AG10803 (cell line): ENCODE data around the gene TICAM2.

ENCODE experiments used
- DNase-seq: peaks from one replicate; pipeline ENCODE4 v3.0.0; 2010; ENCODE audit warnings: low read depth
- H3K4me3 ChIP-seq: 2 replicates; pipeline ENCODE4 v1.5.1; 2011; ENCODE audit warnings: mild to moderate bottlenecking, low read length, control low read depth
- CTCF ChIP-seq: conservative IDR thresholded peaks from 2 replicates; pipeline ENCODE4 v1.5.1; 2011; ENCODE audit warnings: mild to moderate bottlenecking, low read length, control low read depth, inconsistent platforms

TICAM2 gene

GRCh38 chr5:115571441-115571878, 30.8 kb downstream of the TICAM2 start:
- DNase-seq = no peak
- no peak overlapping the region for H3K4me3 ChIP-seq
- TF ChIP-seq CTCF = no peak

GRCh38 chr5:115568668-115569067, 33.6 kb downstream of the TICAM2 start:
- no peak for TF ChIP-seq CTCF
- DNase-seq = no peak
- no peak overlapping the region for H3K4me3 ChIP-seq

GRCh38 chr5:115565233-115565632, 37.0 kb downstream of the TICAM2 start:
- no peak for DNase-seq

GRCh38 chr5:115561176-115561575, 41.1 kb downstream of the TICAM2 start:
- no peak overlapping the region for H3K4me3 ChIP-seq
- no peak for DNase-seq
- no peak for TF ChIP-seq CTCF

More at GRCh38 chr5:115565233-115565632, 37.0 kb downstream of the TICAM2 start:
- H3K4me3 ChIP-seq = no peak overlapping the region
- no peak for TF ChIP-seq CTCF

- peak; percentile 43 for DNase-seq
- no peak for TF ChIP-seq CTCF
These were observed 42.8 kb downstream of the TICAM2 start for GRCh38 chr5:115559524-115559923.

GRCh38 chr5:115558388-115558956, 43.8 kb downstream of the TICAM2 start:
- no peak for TF ChIP-seq CTCF
- no peak overlapping the region for H3K4me3 ChIP-seq
- DNase-seq = no peak

More at GRCh38 chr5:115559524-115559923, 42.8 kb downstream of the TICAM2 start:
- no peak overlapping the region for H3K4me3 ChIP-seq

- DNase-seq = peak; percentile 17
- no peak for TF ChIP-seq CTCF
- H3K4me3 ChIP-seq = no peak overlapping the region
These were observed 44.5 kb downstream of the TICAM2 start for GRCh38 chr5:115557667-115558387.
